GM19468 (cell line): ENCODE results near the gene C19orf38.
"Not testable (repeated sequence)": the region's sequence is repeated elsewhere in the genome, so short reads cannot be mapped to it uniquely, and the experiment has no call there.

ENCODE experiments used
- ATAC-seq: cut with Tn5 transposase; IDR thresholded peaks from one replicate; pipeline ENCODE4 v1.9.1; 2021; ENCODE audit warnings: mild to moderate bottlenecking, moderate library complexity, moderate number of reproducible peaks; ENCODE audit not compliant: unreplicated experiment; ENCODE audit errors: extremely low read depth

Gene C19orf38

DNA sequence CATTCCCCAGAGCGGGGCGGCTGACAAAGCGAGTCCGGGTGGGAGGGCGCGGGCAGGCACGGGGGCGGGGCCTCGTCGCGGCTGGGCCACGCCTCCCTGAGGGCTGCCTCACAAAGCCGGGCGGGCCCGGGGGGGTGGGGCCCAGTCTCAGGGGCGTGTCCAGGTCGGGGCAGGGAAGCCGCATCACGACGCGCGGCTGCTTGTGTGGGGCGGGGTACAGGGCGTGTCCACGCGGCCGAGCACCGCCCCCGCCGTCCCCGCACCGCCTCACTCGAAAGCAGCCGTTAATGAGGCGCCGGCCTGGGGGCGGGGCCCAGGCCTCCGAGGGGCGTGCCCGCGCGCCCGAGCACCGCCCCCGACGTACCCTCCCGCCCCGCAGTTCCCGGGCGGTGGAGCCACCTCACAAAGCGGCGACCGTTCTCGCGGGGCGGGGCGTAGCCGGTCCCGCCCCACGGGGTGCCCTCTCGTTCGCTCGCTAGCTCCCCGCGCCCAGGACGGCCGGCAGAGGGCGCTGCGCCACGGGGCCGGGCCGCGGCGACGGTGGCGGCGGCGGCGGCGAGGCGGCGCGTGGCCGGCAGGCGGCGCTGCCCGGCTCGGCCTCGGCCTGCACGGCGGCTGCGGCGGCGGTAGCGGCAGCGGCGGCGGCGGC lies 22.9 kb downstream of the C19orf38 start, which contains the start of gene CARM1:
TSS of gene CARM1 (plus strand) at position 599 of the 649 bp plus-strand sequence. CDS start 150 bp downstream, outside the sequence.
- ATAC-seq: peak; percentile 78

GRCh38 chr19:10871711-10872545 lies 23.7 kb downstream of the C19orf38 start:
- no peak for ATAC-seq

DNA sequence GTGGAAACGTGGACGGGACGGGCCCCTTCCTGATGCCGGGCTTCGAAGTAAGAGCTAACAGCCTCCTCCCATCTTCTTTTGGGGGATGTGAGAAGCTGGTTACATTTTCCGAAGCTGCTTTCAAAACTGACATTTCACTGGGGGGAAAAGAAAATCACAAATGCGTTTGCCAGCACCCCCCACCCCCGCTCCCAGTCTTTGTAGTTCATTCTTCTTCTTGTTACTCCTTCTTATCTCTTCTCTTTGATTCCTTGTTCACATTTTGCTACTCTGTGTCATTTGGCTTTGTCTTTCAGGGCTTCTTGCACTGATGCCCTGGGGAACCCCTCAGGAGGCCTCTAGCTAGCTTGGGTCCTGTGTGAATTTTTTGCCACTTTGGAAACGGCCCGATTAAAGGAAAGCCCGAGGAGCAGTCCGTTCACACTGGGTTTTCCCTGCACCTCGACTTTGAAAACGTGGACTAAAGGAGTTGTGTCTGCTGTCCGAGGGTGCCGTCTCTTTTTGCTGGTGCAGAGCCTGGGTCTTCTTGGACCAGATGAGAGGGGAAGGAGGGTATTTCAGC lies 24.4 kb downstream of the C19orf38 start:
- no peak for ATAC-seq

DNA sequence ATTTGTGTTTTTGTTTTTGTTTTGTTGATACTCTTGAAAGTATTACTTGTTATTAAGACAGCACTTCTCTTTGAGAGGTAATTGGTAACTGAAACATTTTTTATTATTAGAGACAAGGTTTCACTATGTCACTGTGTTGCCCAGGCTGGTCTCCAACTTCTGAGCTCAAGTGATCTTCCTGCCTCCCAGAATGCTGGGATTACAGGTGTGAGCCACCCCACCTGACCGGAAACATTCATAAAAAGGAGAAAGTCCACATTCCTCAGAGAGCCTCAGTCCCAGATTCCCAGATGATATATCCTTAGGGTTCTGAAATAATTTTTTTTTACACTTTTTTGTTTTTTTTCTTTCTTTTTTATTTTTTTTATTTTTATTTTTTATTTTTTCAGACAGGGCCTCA lies 25.8 kb downstream of the C19orf38 start:
- ATAC-seq: no peak

- peak; percentile 48 for ATAC-seq
Measured at GRCh38 chr19:10876459-10877240, 28.4 kb downstream of the C19orf38 start.

GRCh38 chr19:10877608-10878007 lies 29.4 kb downstream of the C19orf38 start:
- ATAC-seq: not testable (repeated sequence)

GRCh38 chr19:10878253-10878652 lies 30.0 kb downstream of the C19orf38 start:
- no peak for ATAC-seq

DNA sequence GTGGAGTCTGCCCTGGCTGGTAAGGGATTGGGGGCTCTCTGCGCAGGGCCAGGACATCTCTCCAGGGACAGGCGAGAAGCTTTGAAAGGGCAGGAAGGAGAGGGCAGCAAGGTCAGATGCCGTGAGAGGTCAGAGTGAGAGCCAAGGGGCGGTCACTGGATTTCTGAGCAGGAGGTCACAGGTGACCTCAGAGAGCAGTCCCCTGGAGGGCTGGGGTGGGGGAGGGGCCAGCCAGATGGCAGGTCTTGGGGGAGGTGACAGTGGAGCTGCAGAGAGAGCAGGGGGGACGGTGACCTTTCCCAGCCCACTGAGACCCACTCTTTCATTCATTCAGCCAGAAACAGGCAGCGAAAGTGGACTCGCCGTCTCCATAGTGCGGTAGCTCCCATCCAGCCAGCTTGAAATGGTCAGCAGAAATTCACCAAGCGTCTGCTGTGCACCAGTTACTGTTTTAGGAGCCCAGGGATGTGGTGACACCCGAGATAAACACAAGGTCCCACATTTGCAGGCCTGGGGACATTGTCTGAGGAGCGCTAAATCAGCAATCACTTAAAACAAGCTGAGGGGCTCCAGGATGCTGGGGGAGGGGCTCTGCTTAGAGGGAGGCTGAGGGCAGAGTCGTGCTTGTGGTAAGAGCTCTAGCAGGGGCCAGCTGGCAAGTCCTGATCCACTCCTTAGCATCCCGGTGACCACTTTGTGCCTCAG lies 33.3 kb downstream of the C19orf38 start:
- ATAC-seq: no peak

GRCh38 chr19:10882108-10882457 lies 33.9 kb downstream of the C19orf38 start:
- no peak for ATAC-seq

DNA sequence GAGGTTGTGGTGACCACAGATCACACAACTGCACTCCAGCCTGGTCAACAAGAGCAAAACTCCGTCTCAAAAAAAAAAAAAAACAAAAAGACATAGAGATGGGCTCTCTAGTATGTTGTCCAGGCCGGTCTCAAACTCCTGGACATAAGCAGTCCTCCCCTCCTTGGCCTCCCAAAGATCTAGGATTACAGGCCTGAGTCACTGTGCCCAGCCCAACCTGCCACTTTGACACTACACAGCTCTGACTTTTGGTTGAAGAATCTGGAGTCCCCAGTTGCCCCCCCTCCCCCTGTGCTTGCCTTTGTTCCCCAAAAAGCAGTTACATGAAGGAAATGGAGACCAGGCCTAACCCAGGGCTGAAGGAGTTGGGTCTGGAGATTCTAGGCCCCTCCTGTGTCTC lies 36.1 kb downstream of the C19orf38 start:
- ATAC-seq: no peak

GRCh38 chr19:10885201-10886169 lies 37.3 kb downstream of the C19orf38 start:
- ATAC-seq: no peak

DNA sequence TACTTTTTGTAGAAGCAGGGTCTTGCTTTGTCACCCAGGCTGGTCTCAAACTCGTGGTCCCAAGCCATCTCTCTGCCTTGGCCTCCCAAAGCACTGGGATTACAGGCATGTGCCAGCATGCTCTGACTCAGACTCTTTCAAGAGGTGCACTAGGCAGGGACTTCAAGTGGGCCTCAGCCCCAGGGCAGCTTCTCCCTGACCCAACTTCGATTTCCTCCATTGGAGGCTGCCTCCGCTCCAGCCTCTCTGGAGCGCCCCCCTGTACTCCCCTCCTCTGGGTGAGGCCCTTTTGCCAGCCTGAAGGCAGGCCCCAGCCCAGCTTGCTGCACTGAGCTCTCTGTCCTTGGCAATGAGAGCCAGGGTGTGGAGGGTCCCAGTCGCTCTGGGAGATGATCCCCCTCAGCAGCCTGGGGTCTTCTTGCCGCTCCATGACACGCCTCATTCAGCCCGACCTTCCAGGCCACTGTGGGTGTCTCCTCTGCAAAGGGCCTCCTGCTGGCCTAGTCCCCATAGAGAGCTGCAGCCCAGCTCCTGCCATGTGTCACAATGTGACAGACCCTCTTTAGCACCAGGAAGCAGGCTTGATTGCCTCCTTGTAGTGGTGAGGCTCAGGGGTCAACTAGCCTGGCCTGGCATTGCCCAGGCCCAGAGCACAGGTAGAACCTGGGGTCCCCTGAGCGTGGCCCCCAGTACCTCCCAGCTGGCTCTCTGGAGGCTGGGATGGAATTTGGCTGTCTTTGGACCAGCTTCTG lies 39.6 kb downstream of the C19orf38 start:
- ATAC-seq: no peak

DNA sequence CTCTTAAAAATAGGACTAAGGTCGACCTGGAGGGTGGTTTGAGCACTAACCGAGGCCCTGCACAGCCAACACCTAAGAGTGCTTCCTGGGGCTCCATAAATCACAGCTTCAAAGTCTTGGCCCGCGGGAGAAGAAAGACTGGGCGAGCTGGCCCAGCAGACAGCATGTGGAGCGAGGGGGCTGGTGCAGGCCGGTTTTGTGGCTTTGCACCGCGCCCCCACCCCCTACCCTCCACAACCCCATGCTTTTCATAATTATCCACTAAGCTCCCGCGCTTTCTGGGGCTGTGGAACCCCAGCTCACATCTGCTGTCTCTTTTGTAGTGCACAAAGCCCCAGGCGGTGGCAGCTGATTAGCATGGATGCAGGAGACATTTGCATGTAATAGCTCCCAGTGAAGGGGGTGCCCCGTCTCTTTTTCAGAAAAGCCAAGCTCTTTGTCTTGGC lies 40.2 kb downstream of the C19orf38 start:
- no peak for ATAC-seq

DNA sequence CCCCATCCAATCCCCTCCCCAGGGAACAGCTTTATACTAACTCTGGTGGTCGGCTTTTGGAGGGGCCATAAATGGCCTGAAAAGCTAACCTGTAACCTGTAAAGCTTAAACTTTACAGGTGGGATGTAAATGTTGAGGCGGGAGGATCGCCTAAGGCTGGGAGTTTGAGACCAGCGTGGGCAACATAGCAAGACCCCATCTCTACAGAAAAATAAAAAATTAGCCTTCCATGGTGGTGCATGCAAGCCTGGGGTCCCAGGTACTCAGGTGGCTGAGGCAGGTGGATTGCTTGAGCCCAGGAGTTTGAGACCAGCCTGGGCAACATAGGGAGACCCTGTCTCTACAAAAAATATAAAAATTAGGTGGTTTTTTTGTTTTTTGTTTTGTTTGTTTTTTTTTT lies 41.7 kb downstream of the C19orf38 start:
- no peak for ATAC-seq

DNA sequence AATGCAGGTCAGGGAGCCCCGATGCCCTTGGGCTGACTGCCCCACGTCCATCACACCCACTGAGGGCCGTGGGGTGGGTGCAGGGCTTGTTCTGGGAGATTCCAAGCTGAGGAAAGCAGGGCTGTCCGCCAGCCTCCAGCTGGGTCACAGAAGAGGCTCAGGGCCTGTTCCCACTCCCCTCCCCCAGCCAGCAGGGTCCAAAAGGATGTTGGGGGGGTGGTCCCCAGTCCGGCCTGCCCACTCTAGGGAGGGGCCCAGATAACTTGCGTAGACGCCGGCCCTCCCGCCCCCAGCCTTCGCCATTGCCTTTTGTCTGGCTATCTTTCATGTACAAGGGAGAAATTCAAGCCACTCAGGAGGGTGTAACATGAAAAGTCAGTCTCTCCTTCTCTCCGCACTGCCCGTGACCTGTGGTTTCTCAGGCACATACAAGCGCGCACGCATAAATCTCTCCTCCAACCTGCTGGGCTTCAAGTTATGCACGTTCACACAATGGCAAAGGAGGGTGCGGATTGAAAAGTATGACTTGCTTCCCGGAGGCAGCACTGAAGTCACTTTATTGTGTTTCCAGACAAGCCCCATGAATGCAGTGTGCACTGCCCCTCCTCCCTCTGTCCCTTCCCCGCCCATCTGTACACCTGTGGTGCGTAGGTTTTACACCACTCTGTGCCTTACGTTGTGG lies 43.3 kb downstream of the C19orf38 start:
- no peak for ATAC-seq

- ATAC-seq: no peak
Measured at GRCh38 chr19:10892256-10892655, 44.0 kb downstream of the C19orf38 start.

DNA sequence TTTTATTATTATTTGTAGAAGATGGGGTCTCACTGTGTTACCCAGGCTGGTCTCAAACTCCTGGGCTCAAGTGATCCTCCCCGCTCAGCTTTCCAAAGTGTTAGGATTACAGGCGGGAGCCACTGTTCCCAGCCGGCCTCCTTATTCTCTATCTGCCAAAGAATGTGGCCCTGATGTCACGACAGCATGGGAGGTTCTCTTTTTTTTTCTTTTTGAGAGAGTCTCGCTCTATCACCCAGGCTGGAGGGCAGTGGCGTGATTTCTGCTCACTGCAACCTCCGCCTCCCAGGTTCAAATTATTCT lies 46.6 kb downstream of the C19orf38 start:
- no peak for ATAC-seq

DNA sequence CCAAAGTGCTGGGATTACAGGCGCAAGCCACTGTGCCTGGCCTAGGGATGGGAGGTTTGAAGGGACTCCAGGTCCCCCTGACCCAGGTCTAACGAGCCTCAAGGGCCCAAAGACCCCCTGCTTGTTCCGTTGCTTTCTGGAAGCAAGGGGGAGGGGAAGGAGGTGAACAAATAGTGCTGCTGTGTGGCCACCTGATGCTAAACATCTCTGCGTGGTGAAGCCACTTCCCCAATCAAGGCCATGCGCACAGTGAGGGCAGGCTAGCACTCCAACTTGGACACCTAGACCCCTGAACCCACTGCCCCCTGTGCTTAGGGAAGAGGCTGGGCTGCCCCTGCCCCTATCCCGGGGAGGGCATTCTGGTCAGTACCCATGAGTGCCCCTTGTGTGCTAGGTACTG lies 47.1 kb downstream of the C19orf38 start:
- ATAC-seq: no peak
